Measurements from ENCODE around the gene NR4A3. TPM values are rescaled to one million over a fixed set of nuclear protein-coding genes. Genes with fewer than 3 reads are reported as not detected.

The NR4A3 gene
- total RNA-seq, 5 donors from 2014 or later (not counting 1 experiment from before 2014, with no cell fraction given): 1.3 to 45.0 (median 1.8) TPM

DNA sequence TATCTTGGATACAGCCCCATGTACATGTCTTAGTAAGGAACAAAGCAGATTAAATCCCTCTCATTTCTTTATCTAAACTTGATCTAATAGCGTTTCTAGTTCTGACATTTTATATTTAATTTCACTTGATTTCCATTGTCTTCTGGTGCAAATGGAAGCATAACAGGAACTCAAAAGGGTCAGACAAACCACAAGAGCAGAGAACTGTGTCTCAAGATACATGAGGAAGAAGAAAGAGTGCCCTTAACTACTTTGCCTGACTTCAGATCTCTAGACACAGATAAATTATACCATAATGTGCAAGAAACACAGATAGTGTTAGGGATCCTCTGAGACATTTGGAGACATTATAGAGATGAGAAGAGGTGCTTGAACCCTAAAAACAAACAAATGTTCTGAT, 64.1 kb downstream of the NR4A3 start:
- H3K36me3 ChIP-seq (ENCODE audit: control insufficient read depth in 2 of 2, extremely low read depth in 1 of 2, insufficient read depth in 1 of 2, low read length in 1 of 2): no peaks in the 10 kb centered on the region
- no peaks in the 10 kb centered on the region for H3K4me1 ChIP-seq (ENCODE audit: control insufficient read depth in 1 of 2, extremely low read depth in 1 of 2, insufficient read depth in 2 of 2, low read length in 2 of 2)
- no peak overlapping the region for H3K27ac ChIP-seq (ENCODE audit: low read length)
- no peaks in the 10 kb centered on the region for H3K27me3 ChIP-seq (replicated peaks in 1 of 2; ENCODE audit: control insufficient read depth in 2 of 2, extremely low read depth in 1 of 2, insufficient read depth in 2 of 2, low read length in 1 of 2)
- no peaks in the 10 kb centered on the region for H3K4me1 Mint-ChIP-seq
- no peak overlapping the region for H3K4me3 ChIP-seq (ENCODE audit: control insufficient read depth in 1 of 2, extremely low read depth in 1 of 2, low read length in 1 of 2)
- DNase-seq (no peak), ATAC-seq (replicated peaks in 1 of 4) (no peak)
- H3K4me3 Mint-ChIP-seq: no peak overlapping the region
- peaks cover 4% of the 10 kb centered on the region for H3K36me3 Mint-ChIP-seq
- H3K9me3 ChIP-seq: no peaks in the 10 kb centered on the region
- ChIA-PET POLR2A (no interaction called here), CTCF (no interaction called here)
- peaks cover 0 to 4% of the 10 kb centered on the region in 2 donors for H3K27me3 Mint-ChIP-seq
- H3K9me3 Mint-ChIP-seq: no peaks in the 10 kb centered on the region
- H3K27ac Mint-ChIP-seq: no peak overlapping the region
- no CpG with 5 or more reads among the region's 1 CpG for WGBS (ENCODE audit: insufficient coverage)

DNA sequence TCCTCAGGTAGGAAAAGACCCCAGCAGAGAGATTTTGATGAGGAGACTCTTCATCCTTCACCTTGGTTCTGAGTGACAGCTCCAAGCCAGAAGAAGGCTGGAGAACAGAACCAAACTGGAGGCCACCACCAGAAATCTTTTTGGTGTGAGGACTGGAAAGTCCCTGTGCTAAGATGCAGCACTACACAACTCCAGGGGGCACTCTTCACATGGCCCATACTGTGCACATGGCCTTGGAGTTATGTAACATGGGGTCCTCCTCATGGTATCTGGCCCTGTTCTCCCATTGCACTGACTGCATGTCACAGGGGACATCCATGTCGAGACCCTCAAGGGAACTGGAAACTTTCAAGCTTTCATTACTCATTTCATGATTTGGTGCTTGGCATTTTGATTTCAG, 67.4 kb downstream of the NR4A3 start:
- ATAC-seq (replicated peaks in 1 of 4) (no peak), DNase-seq (no peak)
- no peaks in the 10 kb centered on the region for H3K4me1 Mint-ChIP-seq
- Histone ChIP-seq H3K36me3 (ENCODE audit: control insufficient read depth in 2 of 2, extremely low read depth in 1 of 2, insufficient read depth in 1 of 2, low read length in 1 of 2) (no peaks in the 10 kb centered on the region), H3K4me1 (ENCODE audit: control insufficient read depth in 1 of 2, extremely low read depth in 1 of 2, insufficient read depth in 2 of 2, low read length in 2 of 2) (no peaks in the 10 kb centered on the region), H3K9me3 (no peaks in the 10 kb centered on the region), H3K27ac (ENCODE audit: low read length) (no peak overlapping the region), H3K27me3 (replicated peaks in 1 of 2; ENCODE audit: control insufficient read depth in 2 of 2, extremely low read depth in 1 of 2, insufficient read depth in 2 of 2, low read length in 1 of 2) (no peaks in the 10 kb centered on the region), H3K4me3 (ENCODE audit: control insufficient read depth in 1 of 2, extremely low read depth in 1 of 2, low read length in 1 of 2) (no peak overlapping the region)
- ChIA-PET POLR2A (no interaction called here), CTCF (interaction anchor here in 1 of 2 donors (0.6 kb wide), 1 partner anchor 296 kb away, joined by 4 read pairs; no protein-coding TSS in a partner anchor)
- H3K36me3 Mint-ChIP-seq: peaks cover 7% of the 10 kb centered on the region
- H3K9me3 Mint-ChIP-seq: no peaks in the 10 kb centered on the region
- H3K4me3 Mint-ChIP-seq: no peak overlapping the region
- peaks cover 0 to 4% of the 10 kb centered on the region in 2 donors for H3K27me3 Mint-ChIP-seq
- no peak overlapping the region for H3K27ac Mint-ChIP-seq
- WGBS (ENCODE audit: insufficient coverage): no CpG with 5 or more reads among the region's 1 CpG

DNA sequence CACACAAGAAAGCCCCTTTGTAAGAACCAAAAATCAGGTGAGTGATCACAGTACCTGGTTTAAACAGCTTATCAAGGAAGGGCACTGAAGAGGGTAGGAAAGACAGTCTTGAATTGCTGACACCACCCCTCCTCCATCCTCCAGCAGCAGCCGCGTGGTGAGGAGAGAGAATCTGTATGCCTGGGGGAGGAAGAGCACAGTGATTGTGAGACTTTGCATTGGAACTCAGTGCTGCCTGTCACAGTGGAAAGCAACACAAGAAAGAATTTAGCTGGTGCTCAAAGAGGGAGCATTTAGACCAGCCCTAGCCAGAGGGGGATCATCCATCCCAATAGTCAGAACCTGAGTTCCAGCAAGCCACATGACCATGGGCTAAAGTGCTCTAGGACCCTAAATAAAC, 73.1 kb downstream of the NR4A3 start:
- no CpG with 5 or more reads among the region's 2 CpGs for WGBS (ENCODE audit: insufficient coverage)
- POLR2A ChIA-PET: interaction anchor here in 1 of 2 donors (1.0 kb wide), 1 partner anchor 11 kb away, joined by 3 read pairs; the partner anchor contains the start of gene STX17
- peaks cover 0 to 11% of the 10 kb centered on the region in 2 experiments for H3K27me3 ChIP-seq (replicated peaks in 1 of 2; ENCODE audit: control insufficient read depth in 2 of 2, extremely low read depth in 1 of 2, insufficient read depth in 2 of 2, low read length in 1 of 2)
- H3K9me3 ChIP-seq: no peaks in the 10 kb centered on the region
- no peaks in the 10 kb centered on the region for H3K4me1 ChIP-seq (ENCODE audit: control insufficient read depth in 1 of 2, extremely low read depth in 1 of 2, insufficient read depth in 2 of 2, low read length in 2 of 2)
- CTCF ChIA-PET: interaction anchor here in 1 of 2 donors (1.0 kb wide), 1 partner anchor 38 kb away, joined by 3 read pairs; no protein-coding TSS in a partner anchor
- H3K36me3 ChIP-seq (ENCODE audit: control insufficient read depth in 2 of 2, extremely low read depth in 1 of 2, insufficient read depth in 1 of 2, low read length in 1 of 2): no peaks in the 10 kb centered on the region
- H3K4me1 Mint-ChIP-seq: no peaks in the 10 kb centered on the region
- no peak for DNase-seq
- no peaks in the 10 kb centered on the region for H3K9me3 Mint-ChIP-seq
- ATAC-seq (replicated peaks in 1 of 4): no peak
- no peak overlapping the region for H3K4me3 Mint-ChIP-seq
- H3K4me3 ChIP-seq (ENCODE audit: control insufficient read depth in 1 of 2, extremely low read depth in 1 of 2, low read length in 1 of 2): no peak overlapping the region
- no peak overlapping the region for H3K27ac ChIP-seq (ENCODE audit: low read length)
- H3K36me3 Mint-ChIP-seq: peaks cover 7% of the 10 kb centered on the region
- H3K27me3 Mint-ChIP-seq: peaks cover 6 to 10% of the 10 kb centered on the region in 2 donors
- H3K27ac Mint-ChIP-seq: no peak overlapping the region

DNA sequence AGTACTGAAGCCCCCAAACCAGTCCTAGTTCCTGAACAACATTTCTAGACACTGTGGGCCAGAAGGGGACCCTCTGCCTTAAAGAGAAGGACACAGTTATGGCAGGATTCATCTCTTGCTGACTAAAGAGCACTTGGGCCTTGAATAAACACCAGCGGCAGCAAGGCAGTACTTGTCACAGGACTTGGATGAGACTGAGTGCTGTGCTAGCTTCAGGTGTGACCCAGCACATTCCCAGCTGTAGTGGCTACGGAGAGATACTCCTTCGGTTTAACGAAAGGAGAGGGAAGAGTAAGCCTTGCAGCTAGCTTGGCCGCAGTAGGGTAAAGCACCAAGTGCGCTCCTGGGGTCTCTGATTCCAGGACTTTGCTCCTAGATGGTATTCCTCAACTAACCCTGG, 73.8 kb downstream of the NR4A3 start:
- H3K4me3 Mint-ChIP-seq: no peak overlapping the region
- no peak for ATAC-seq (replicated peaks in 1 of 4)

DNA sequence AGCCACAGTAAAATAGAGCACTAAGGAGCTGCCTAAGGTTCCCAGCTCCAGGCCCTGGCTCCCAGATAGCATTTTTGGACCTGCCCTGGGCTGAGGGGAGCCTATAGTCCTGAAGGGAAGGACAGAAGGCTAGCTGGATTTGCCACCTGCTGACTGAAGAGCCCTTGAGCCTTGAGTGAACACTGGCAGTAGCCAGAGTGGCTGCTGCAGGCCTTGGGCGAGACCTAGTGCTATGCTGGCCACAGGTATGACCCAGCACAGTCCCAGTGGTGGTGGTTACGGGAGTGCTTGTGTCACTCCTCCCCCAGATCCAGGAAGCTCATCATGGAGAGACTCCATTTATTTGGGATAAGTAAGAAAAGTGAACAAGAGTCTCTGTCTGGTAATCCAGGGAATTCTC, 74.4 kb downstream of the NR4A3 start:
- ChIA-PET POLR2A (no interaction called here), CTCF (no interaction called here)
- Mint-ChIP-seq H3K9me3 (no peaks in the 10 kb centered on the region), H3K4me1 (no peaks in the 10 kb centered on the region), H3K27ac (no peak overlapping the region), H3K27me3 (peaks cover 6 to 10% of the 10 kb centered on the region in 2 donors), H3K36me3 (peaks cover 7% of the 10 kb centered on the region), H3K4me3 (no peak overlapping the region)
- ATAC-seq (replicated peaks in 1 of 4): no peak
- peaks cover 0 to 11% of the 10 kb centered on the region in 2 experiments for H3K27me3 ChIP-seq (replicated peaks in 1 of 2; ENCODE audit: control insufficient read depth in 2 of 2, extremely low read depth in 1 of 2, insufficient read depth in 2 of 2, low read length in 1 of 2)
- no peaks in the 10 kb centered on the region for H3K36me3 ChIP-seq (ENCODE audit: control insufficient read depth in 2 of 2, extremely low read depth in 1 of 2, insufficient read depth in 1 of 2, low read length in 1 of 2)
- H3K9me3 ChIP-seq: no peaks in the 10 kb centered on the region
- 43% methylated on average over 1 of the region's 2 CpGs for WGBS (ENCODE audit: insufficient coverage)
- H3K4me3 ChIP-seq (ENCODE audit: control insufficient read depth in 1 of 2, extremely low read depth in 1 of 2, low read length in 1 of 2): no peak overlapping the region
- no peak overlapping the region for H3K27ac ChIP-seq (ENCODE audit: low read length)
- DNase-seq: no peak
- no peaks in the 10 kb centered on the region for H3K4me1 ChIP-seq (ENCODE audit: control insufficient read depth in 1 of 2, extremely low read depth in 1 of 2, insufficient read depth in 2 of 2, low read length in 2 of 2)

More for the DNA sequence above, 73.8 kb downstream of the NR4A3 start:
- ChIA-PET CTCF (no interaction called here), POLR2A (no interaction called here)
- Mint-ChIP-seq H3K9me3 (no peaks in the 10 kb centered on the region), H3K27me3 (peaks cover 6 to 10% of the 10 kb centered on the region in 2 donors), H3K36me3 (peaks cover 7% of the 10 kb centered on the region), H3K4me1 (no peaks in the 10 kb centered on the region), H3K27ac (no peak overlapping the region)
- Histone ChIP-seq H3K27me3 (replicated peaks in 1 of 2; ENCODE audit: control insufficient read depth in 2 of 2, extremely low read depth in 1 of 2, insufficient read depth in 2 of 2, low read length in 1 of 2) (peaks cover 0 to 11% of the 10 kb centered on the region in 2 experiments), H3K9me3 (no peaks in the 10 kb centered on the region), H3K4me1 (ENCODE audit: control insufficient read depth in 1 of 2, extremely low read depth in 1 of 2, insufficient read depth in 2 of 2, low read length in 2 of 2) (no peaks in the 10 kb centered on the region), H3K36me3 (ENCODE audit: control insufficient read depth in 2 of 2, extremely low read depth in 1 of 2, insufficient read depth in 1 of 2, low read length in 1 of 2) (no peaks in the 10 kb centered on the region), H3K27ac (ENCODE audit: low read length) (no peak overlapping the region), H3K4me3 (ENCODE audit: control insufficient read depth in 1 of 2, extremely low read depth in 1 of 2, low read length in 1 of 2) (no peak overlapping the region)
- WGBS (ENCODE audit: insufficient coverage): 92% methylated on average over 6 of the region's 6 CpGs
- DNase-seq: no peak

DNA sequence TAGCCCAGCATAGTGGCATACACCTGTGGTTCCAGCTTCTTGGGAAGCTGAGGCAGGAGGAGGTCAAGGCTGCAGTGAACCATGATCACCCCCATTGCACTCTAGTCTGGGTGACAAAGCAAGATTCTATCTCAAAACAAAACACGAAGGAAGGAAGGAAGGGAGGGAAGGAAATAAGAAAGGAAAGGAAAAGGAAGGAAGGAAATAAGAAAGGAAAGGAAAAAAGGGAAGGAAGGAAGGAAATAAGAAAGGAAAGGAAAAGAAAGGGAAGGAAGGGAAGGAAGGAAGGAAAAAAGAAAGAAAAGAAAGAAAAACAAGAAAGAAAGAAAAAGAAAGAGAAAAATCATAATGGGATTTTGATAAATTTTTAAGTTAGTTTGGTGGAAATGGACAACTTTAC, 81.7 kb downstream of the NR4A3 start:
- no peak for DNase-seq
- Histone ChIP-seq H3K36me3 (ENCODE audit: control insufficient read depth in 2 of 2, extremely low read depth in 1 of 2, insufficient read depth in 1 of 2, low read length in 1 of 2) (no peaks in the 10 kb centered on the region), H3K4me3 (ENCODE audit: control insufficient read depth in 1 of 2, extremely low read depth in 1 of 2, low read length in 1 of 2) (no peak overlapping the region), H3K9me3 (no peaks in the 10 kb centered on the region), H3K27me3 (replicated peaks in 1 of 2; ENCODE audit: control insufficient read depth in 2 of 2, extremely low read depth in 1 of 2, insufficient read depth in 2 of 2, low read length in 1 of 2) (no peaks in the 10 kb centered on the region), H3K27ac (ENCODE audit: low read length) (no peak overlapping the region), H3K4me1 (ENCODE audit: control insufficient read depth in 1 of 2, extremely low read depth in 1 of 2, insufficient read depth in 2 of 2, low read length in 2 of 2) (peaks cover 7 to 11% of the 10 kb centered on the region in 2 experiments)
- Mint-ChIP-seq H3K9me3 (no peaks in the 10 kb centered on the region), H3K4me3 (no peak overlapping the region), H3K27ac (peak overlapping the region in 1 of 2 donors; percentile 2), H3K4me1 (peaks cover 16 to 20% (median 20%) of the 10 kb centered on the region in 3 donors), H3K36me3 (no peaks in the 10 kb centered on the region), H3K27me3 (peaks cover 0 to 3% of the 10 kb centered on the region in 2 donors)
- CTCF ChIA-PET: interaction anchor here (1.1 kb wide), 2 partner anchors 77 to 79 kb away, joined by 3 to 4 read pairs; no protein-coding TSS in a partner anchor
- POLR2A ChIA-PET: no interaction called here
- ATAC-seq (replicated peaks in 1 of 4): no peak
- WGBS (ENCODE audit: insufficient coverage): no CpG with 5 or more reads among the region's 1 CpG
